Bone marrow (tissue), 2 donors: ENCODE results near the gene AHI1.

Source experiments
- DNase-seq, 2 donors: peaks; one replicate each; lab custom pipeline; 2025; lab: John Stamatoyannopoulos, UW

The AHI1 gene

DNA sequence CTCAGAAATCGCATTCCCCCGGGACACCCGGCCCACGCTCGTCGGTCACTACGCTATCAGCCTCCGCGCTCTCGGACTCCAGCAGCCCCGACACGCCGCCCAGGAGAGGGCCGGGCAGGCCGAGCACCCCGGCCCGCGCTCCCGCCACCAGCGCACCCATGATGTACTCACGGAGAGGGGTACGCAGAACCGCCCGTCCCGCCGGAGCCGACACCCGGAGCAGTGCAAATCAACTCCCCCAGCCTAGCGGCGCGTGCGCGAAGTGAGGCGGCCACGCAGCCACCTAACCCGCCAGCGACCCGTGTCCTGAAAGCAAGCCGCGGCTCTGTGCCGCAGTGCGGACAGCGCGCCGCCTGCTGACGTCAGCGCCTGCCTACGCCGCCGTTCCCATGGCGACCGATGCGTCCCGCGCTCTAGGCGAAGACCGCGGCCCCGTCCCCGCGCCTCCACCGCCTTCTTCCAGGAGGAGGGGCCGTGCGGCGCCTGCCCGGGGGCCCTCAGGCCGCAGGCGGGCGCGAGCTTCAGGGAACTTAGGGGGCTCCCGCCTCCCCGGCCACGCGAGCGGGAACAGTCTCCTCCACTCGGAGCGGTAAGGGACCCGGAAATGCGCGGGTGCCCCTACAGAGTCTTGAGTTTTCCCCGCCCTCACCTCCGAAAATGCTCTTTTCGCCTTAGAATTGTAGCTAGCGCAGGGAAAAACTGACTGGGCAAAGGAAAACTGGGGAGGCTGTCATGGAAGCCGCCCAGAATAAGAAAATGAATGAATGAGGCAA is at the start of gene AHI1:
AHI1 (minus strand) TSS at position 329 of the 773 bp plus-strand sequence. CDS start 5,503 bp downstream, outside the sequence.
- DNase-seq: peak; percentile 62 to 87

DNA sequence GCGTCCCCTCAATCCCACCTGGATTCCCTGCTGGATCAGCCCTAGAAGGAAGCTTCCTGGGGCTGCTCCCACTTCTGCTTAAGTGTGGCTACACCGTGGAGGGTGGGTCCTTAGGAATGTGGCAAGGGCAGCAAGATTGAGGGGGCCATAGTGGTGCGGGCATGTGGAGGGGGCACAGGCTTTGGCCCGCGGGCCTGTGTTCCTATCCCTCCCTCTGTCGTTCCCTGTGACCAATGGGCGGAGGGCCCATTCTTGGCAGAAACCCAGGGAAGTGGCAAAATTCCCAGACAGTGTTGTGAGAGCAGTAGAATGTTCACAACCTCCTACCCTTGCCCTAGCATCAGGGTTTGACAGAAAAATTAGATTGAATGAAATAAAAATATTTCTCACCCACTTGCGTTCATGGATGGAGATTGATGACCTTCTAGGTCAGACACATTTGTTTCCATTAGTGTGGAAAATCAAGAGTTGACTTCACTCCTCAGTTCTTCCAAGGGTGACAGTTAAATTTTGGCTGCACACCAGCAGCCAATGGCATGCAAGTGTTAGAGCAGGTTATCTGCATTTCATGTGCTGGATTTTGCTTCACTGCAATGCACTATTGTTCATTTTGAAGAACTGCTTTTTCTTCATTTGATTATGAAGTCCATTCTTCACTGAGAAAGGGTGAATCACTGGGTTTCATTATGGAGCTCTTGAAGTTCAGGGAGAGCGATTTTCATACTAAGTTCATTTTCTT is 49.3 kb upstream of the AHI1 start:
- DNase-seq: no peak

- DNase-seq: no peak
Measured at GRCh38 chr6:135546206-135546605, 48.7 kb upstream of the AHI1 start.

DNA sequence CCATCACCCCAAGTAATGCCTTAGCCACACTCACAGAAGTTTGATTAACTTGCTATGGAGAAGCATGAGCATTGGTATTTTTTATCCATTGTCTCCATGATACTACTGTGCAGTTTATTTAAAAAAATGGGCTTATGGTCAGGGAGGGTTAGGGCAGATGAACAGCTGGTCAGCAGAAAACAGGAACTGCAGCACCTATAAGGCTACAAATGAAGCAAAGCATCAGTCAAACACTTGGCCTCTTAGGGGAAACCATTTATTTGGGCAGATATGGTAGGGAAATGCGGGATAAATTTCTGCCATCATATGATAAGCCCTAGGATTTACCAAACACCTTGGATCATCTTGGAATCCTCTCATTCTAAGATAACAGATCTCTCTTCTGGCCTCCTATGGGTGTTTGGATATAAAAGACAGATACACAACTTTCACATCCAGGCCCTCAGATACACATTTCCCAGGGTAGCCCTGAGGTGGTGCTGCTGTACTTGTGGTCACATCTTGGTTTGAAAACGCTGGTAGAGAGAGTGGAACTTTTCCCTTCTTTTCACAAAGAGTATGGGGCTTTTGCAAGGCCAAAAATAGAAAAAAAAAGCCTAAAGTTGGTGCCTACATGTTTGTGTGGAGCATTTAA is 42.8 kb upstream of the AHI1 start:
- no peak for DNase-seq

GRCh38 chr6:135537741-135538301 is 40.3 kb upstream of the AHI1 start:
- DNase-seq: no peak

- DNase-seq: no peak
Measured at GRCh38 chr6:135535989-135536414, 38.5 kb upstream of the AHI1 start.

GRCh38 chr6:135534773-135535380 is 37.3 kb upstream of the AHI1 start:
- DNase-seq: no peak

DNA sequence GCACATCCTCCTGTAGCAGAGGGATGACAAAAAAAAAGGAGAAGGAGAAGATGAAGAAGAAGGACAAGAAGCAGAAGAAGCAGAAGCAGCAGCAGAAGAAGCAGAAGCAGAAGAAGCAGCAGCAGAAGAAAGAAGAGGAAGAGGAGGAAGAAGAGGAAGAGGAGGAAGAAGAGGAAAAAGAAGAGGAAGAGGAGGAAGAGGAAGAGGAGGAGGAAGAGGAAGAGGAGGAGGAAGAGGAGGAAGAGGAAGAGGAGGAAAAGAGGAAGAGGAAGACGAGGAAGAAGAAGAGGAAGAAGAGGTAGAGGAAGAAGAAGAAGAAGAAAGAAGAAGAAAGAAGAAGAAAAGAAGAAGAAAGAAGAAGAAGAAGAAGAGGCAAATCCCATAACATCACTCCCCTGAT is 35.0 kb upstream of the AHI1 start:
- no peak for DNase-seq

- DNase-seq: no peak
Measured at GRCh38 chr6:135531954-135532490, 34.5 kb upstream of the AHI1 start.

- no peak for DNase-seq
Measured at GRCh38 chr6:135530113-135530512, 32.6 kb upstream of the AHI1 start.

GRCh38 chr6:135527960-135528249 is 30.4 kb upstream of the AHI1 start:
- no peak for DNase-seq

DNA sequence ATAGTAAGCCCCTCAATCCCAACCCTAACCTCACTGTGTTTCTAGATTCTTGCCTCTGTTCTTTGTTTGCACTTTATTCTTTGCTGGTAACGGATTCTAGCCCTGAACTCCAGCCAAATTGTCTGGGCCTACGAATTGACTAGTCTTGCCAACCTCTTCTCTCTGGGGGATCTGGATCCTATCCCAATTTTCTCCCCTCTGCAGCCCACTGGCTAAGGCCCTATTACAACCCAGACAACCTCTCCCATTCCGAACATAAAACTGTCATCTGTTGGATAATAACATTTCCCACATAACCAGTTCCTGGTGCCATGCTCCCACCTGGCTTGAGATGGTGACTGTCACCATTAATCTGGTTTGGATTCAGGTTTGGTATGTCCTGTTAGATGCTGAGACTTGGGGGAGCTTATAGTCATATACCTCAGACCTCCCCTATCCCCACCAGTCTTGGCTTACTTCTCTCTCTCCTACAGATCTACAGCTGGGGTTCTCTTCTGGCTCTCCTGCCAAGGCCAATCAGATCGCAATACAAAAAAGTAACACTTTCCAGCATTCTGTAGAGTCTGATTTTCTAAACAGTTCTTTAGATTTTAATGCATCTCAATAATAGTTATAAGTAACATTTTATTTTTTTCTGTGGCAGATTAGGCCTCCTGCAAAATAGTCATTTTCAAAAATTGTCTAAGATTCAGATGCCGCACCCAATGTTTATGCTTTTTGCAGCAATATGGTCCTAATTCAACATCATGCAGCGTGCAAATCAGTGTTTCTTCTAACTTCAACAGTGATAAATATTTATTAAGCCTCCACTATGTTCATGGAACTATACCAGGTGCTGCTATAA is 29.8 kb upstream of the AHI1 start:
- no peak for DNase-seq

DNA sequence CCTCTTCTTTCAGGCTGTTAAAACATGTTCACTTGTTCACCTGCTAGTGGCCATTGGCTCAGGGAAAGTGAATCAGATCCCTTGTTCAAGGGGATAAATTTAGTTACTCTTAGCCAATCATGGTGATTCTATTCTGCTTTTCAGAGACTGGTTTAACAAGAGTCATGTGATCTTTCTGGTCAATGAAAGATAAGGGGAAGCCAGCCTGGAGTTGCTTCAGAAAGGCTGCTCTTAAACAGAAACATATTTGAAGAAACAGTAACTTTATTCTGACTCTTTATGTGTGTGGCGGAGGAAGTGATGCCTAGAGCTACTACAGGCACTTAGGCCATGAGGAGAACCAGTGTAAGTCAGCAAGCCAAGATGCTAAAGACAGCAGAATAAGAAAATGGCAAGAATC is 28.1 kb upstream of the AHI1 start:
- DNase-seq: no peak

GRCh38 chr6:135522965-135523692 is 25.6 kb upstream of the AHI1 start:
- DNase-seq: no peak

GRCh38 chr6:135521431-135521830 is 23.9 kb upstream of the AHI1 start:
- DNase-seq: no peak

DNA sequence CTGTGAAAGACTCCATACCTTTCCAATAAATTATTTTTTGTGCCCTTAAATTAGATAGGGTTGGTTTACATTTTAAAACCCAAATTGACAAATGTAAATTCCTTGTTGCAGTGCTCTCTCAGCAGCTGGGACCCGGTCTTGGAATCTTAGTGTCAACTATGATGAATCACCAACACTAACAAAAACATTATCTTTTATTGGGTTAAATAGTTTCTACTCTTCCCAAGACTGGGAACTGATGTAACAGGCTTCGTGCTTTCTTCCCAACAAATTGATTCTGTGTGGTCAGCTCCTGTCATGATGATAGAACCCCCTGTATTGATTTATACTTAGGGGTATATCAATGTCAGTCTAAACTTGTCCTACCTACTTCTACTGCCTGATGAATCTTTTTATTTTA is 23.2 kb upstream of the AHI1 start:
- DNase-seq: no peak

GRCh38 chr6:135519348-135519747 is 21.8 kb upstream of the AHI1 start:
- DNase-seq: no peak

GRCh38 chr6:135517527-135517926 is 20.0 kb upstream of the AHI1 start:
- no peak for DNase-seq

DNA sequence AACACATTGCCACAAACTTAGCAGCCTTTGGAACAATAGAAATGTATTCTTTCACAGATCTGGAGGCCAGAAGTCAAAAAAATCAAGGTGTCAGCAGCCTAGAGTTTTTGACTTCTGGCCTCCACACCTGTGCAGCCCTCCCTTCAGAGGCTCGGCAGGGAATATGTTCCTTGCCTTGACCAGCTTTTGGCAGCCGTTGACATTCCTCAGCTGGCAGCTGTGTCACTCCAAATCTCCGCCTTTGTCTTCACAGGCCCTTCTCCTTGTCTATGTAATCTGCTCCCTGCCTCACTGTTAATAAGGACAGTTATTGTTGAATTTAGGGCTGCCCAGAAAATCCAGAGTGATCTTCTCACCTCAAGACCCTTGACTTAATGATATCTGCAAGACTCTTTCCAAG is 17.2 kb upstream of the AHI1 start:
- DNase-seq: no peak

DNA sequence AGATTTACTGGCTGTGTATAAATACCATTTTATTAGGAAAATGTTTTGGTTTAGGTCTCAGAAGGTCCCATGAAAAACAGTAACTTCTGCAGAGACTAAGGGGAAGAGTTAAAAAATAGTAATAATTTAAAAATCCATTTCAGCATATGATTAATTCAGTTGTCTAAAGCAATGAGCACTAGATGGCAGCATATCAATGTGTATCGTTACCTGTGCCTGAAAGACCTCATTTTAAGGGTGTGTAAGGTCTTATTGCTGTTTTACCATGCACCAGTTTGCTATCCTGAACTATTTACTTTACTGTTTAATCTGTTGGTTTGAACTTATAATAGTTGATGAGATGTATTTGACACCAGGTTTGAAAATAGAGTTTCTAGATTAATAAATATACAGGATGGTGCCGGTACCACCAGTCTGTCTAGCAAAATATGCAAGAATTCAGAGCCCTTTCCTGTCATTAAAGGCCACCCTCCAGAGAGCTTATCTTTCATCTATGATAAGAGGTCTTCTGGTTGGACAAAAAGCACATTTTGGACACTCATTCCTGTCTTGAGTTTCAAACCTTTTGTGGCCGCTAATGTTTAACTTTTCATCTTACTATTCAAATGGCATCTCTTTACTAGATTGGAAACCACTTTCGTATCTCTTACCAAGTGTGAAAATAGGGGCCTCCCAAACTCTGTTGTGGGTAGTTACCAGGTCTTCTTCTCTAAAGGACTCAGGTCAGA is 8.9 kb upstream of the AHI1 start:
- peak in 1 of 2 donors; percentile 18 for DNase-seq
